H9 (cell line): ENCODE results near the gene RBM12. TPM values are rescaled to one million over a fixed set of nuclear protein-coding genes. Genes with fewer than 3 reads are reported as not detected.

Source experiments
- DNase-seq: peaks from one replicate; pipeline ENCODE4 v3.0.0-alpha.2; 2017
- H2AFZ ChIP-seq: one replicate; pipeline ENCODE4 v1.6.1; 2013; ENCODE audit warnings: mild to moderate bottlenecking, low read length, control low read depth, moderate library complexity
- H2AK5ac ChIP-seq: 2 replicates; pipeline ENCODE4 v1.6.1; 2013; ENCODE audit warnings: low read length, control low read depth, mixed read lengths; ENCODE audit not compliant: insufficient read length
- H2BK120ac ChIP-seq: one replicate; pipeline ENCODE4 v1.6.1; 2013; ENCODE audit warnings: low read depth, mild to moderate bottlenecking, low read length, control low read depth, inconsistent platforms; ENCODE audit not compliant: poor library complexity, severe bottlenecking
- H2BK12ac ChIP-seq: 2 replicates; pipeline ENCODE4 v1.6.1; 2013; ENCODE audit warnings: low read length, control low read depth, mixed read lengths, low read depth; ENCODE audit not compliant: insufficient read length
- H2BK15ac ChIP-seq: 2 replicates; pipeline ENCODE4 v1.6.1; 2013; ENCODE audit warnings: low read depth, low read length, control low read depth
- H2BK20ac ChIP-seq: one replicate; pipeline ENCODE4 v1.6.1; 2013; ENCODE audit warnings: low read depth, mild to moderate bottlenecking, low read length, control low read depth, inconsistent platforms; ENCODE audit not compliant: poor library complexity, severe bottlenecking
- H2BK5ac ChIP-seq: 2 replicates; pipeline ENCODE4 v1.6.1; 2013; ENCODE audit warnings: low read length, control low read depth, mixed read lengths; ENCODE audit not compliant: insufficient read length
- H3K14ac ChIP-seq: 2 replicates; pipeline ENCODE4 v1.6.1; 2013; ENCODE audit warnings: low read length, control low read depth; ENCODE audit not compliant: insufficient read depth
- H3K18ac ChIP-seq: 2 replicates; pipeline ENCODE4 v1.6.1; 2013; ENCODE audit warnings: low read depth, mild to moderate bottlenecking, mixed read lengths, low read length, control low read depth; ENCODE audit not compliant: insufficient read length
- H3K23ac ChIP-seq: 2 replicates; pipeline ENCODE4 v1.6.1; 2013; ENCODE audit warnings: low read length, control low read depth, mixed read lengths, low read depth; ENCODE audit not compliant: insufficient read length
- H3K23me2 ChIP-seq: 2 replicates; pipeline ENCODE4 v1.6.1; 2013; ENCODE audit warnings: low read depth, mild to moderate bottlenecking, mixed read lengths, low read length, control low read depth; ENCODE audit not compliant: insufficient read length, poor library complexity, severe bottlenecking
- H3K27ac ChIP-seq: 2 replicates; pipeline ENCODE4 v1.5.1; 2013; ENCODE audit warnings: low read length, control low read depth, mixed read lengths, low read depth; ENCODE audit not compliant: insufficient read length
- H3K27me3 ChIP-seq: 2 replicates; pipeline ENCODE4 v1.6.1; 2013; ENCODE audit warnings: low read length, control low read depth, inconsistent platforms; ENCODE audit not compliant: insufficient read depth
- H3K4ac ChIP-seq: 2 replicates; pipeline ENCODE4 v1.6.1; 2013; ENCODE audit warnings: low read depth, mild to moderate bottlenecking, control low read depth, inconsistent platforms, low read length, moderate library complexity
- H3K4me1 ChIP-seq: 2 replicates; pipeline ENCODE4 v1.6.1; 2013; ENCODE audit warnings: low read length, control low read depth, inconsistent platforms; ENCODE audit not compliant: insufficient read depth
- H3K4me2 ChIP-seq: 2 replicates; pipeline ENCODE4 v1.6.1; 2013; ENCODE audit warnings: low read length, control low read depth, mixed read lengths; ENCODE audit not compliant: insufficient read length, insufficient read depth
- H3K56ac ChIP-seq: 2 replicates; pipeline ENCODE4 v1.6.1; 2013; ENCODE audit warnings: low read depth, mild to moderate bottlenecking, mixed read lengths, low read length, control low read depth; ENCODE audit not compliant: insufficient read length
- H3K79me1 ChIP-seq: 2 replicates; pipeline ENCODE4 v1.6.1; 2013; ENCODE audit warnings: low read depth, mild to moderate bottlenecking, moderate library complexity, low read length, control low read depth, inconsistent platforms; ENCODE audit not compliant: insufficient read depth, poor library complexity, severe bottlenecking
- H3K79me2 ChIP-seq: 2 replicates; pipeline ENCODE4 v1.6.1; 2013; ENCODE audit warnings: low read length, control low read depth, inconsistent platforms; ENCODE audit not compliant: insufficient read depth
- H3K9ac ChIP-seq: 2 replicates; pipeline ENCODE4 v1.6.1; 2013; ENCODE audit warnings: low read length, control low read depth, mixed read lengths; ENCODE audit not compliant: insufficient read length; ENCODE audit errors: extremely low read depth
- H3K9me3 ChIP-seq: one replicate; pipeline ENCODE4 v1.6.1; 2013; ENCODE audit warnings: low read depth, low read length, inconsistent platforms; ENCODE audit not compliant: control insufficient read depth
- H3T11ph ChIP-seq: one replicate; pipeline ENCODE4 v1.6.1; 2013; ENCODE audit warnings: mild to moderate bottlenecking, low read length, control low read depth, inconsistent platforms
- H4K20me1 ChIP-seq: one replicate; pipeline ENCODE4 v1.6.1; 2013; ENCODE audit not compliant: control insufficient read depth, insufficient read length, insufficient read depth
- H4K5ac ChIP-seq: 2 replicates; pipeline ENCODE4 v1.6.1; 2013; ENCODE audit warnings: low read depth, mild to moderate bottlenecking, mixed read lengths, low read length, control low read depth; ENCODE audit not compliant: insufficient read length
- H4K8ac ChIP-seq: replicated peaks from 2 replicates; pipeline ENCODE4 v1.6.1; 2013; ENCODE audit warnings: low read length, control low read depth, mixed read lengths, low read depth; ENCODE audit not compliant: insufficient read length
- H4K91ac ChIP-seq: 2 replicates; pipeline ENCODE4 v1.6.1; 2013; ENCODE audit warnings: low read depth, mild to moderate bottlenecking, moderate library complexity, mixed read lengths, low read length, control low read depth; ENCODE audit not compliant: insufficient read length
- H3K27ac Mint-ChIP-seq, 3 experiments: 2 replicates in 2 of 3; 3 replicates in 1 of 3; pipeline ENCODE4 v1.8.0; 2020 to 2021; ENCODE audit warnings: mixed read lengths in 3 of 3, mild to moderate bottlenecking in 1 of 3, moderate library complexity in 1 of 3
- H3K27me3 Mint-ChIP-seq: 2 replicates; pipeline ENCODE4 v1.8.0; 2021; ENCODE audit warnings: low read depth, mild to moderate bottlenecking, moderate library complexity, mixed read lengths
- H3K36me3 Mint-ChIP-seq, 3 experiments: 2 replicates in 2 of 3; 3 replicates in 1 of 3; pipeline ENCODE4 v1.8.0; 2020 to 2021; ENCODE audit warnings: low read depth in 3 of 3, mixed read lengths in 3 of 3; ENCODE audit not compliant: insufficient read depth in 1 of 3
- H3K4me1 Mint-ChIP-seq, 2 experiments: 2 replicates each; pipeline ENCODE4 v1.8.0; 2020; ENCODE audit warnings: mixed read lengths in 2 of 2
- H3K4me3 Mint-ChIP-seq, 2 experiments: 2 replicates in 1 of 2; 3 replicates in 1 of 2; pipeline ENCODE4 v1.8.0; 2020 to 2021; ENCODE audit warnings: mild to moderate bottlenecking in 2 of 2, mixed read lengths in 2 of 2, moderate library complexity in 1 of 2
- H3K9me3 Mint-ChIP-seq, 2 experiments: 2 replicates in 1 of 2; 3 replicates in 1 of 2; pipeline ENCODE4 v1.8.0; 2020; ENCODE audit warnings: mild to moderate bottlenecking in 2 of 2, mixed read lengths in 2 of 2, moderate library complexity in 1 of 2
- CTCF ChIP-seq: fragments of 200-600 bp; sonication (generic); conservative IDR thresholded peaks from 3 replicates; pipeline ENCODE4 v1.8.0; 2021; ENCODE audit warnings: antibody characterized with exemption, mild to moderate bottlenecking
- total RNA-seq: library from RNA; stranded (reverse); gene quantifications from 2 replicates; pipeline ENCODE4 v1.2.1, GENCODE V29; 2021

RBM12 gene
- total RNA-seq, 1 experiment from 2014 or later: 260 TPM

GRCh38 chr20:35710039-35710438 lies 45.3 kb upstream of the RBM12 start:
- no peak overlapping the region for H2BK12ac ChIP-seq
- no peak for DNase-seq
- no peak overlapping the region for H3K27ac ChIP-seq
- TF ChIP-seq CTCF: no peak
- no peak overlapping the region for H2AK5ac ChIP-seq
- H3K56ac ChIP-seq: no peak overlapping the region
- no peaks in the 10 kb centered on the region for H3K27me3 Mint-ChIP-seq
- H3K14ac ChIP-seq: no peak overlapping the region
- no peaks in the 10 kb centered on the region for H3K27me3 ChIP-seq
- H4K8ac ChIP-seq: no peak overlapping the region
- no peak overlapping the region for H3K27ac Mint-ChIP-seq
- no peak overlapping the region for H3K4me3 Mint-ChIP-seq
- H3K23ac ChIP-seq: no peak overlapping the region
- no peak overlapping the region for H3K9ac ChIP-seq
- no peak overlapping the region for H4K91ac ChIP-seq
- H2BK120ac ChIP-seq: no peak overlapping the region
- H3K36me3 Mint-ChIP-seq: peaks cover 49 to 90% (median 89%) of the 10 kb centered on the region in 3 experiments
- no peak overlapping the region for H3K4me2 ChIP-seq
- H2BK5ac ChIP-seq: no peak overlapping the region
- no peak overlapping the region for H2AFZ ChIP-seq
- no peak overlapping the region for H2BK15ac ChIP-seq
- H3K4me1 ChIP-seq: no peaks in the 10 kb centered on the region
- peaks cover 3 to 7% of the 10 kb centered on the region in 2 experiments for H3K4me1 Mint-ChIP-seq
- no peak overlapping the region for H3K18ac ChIP-seq
- H2BK20ac ChIP-seq: no peak overlapping the region
- no peak overlapping the region for H3T11ph ChIP-seq
- H3K79me2 ChIP-seq: no peaks in the 10 kb centered on the region
- H3K79me1 ChIP-seq: peaks cover under 1% of the 10 kb centered on the region
- H4K5ac ChIP-seq: no peak overlapping the region
- H3K23me2 ChIP-seq: no peaks in the 10 kb centered on the region
- H3K9me3 ChIP-seq: no peaks in the 10 kb centered on the region
- H4K20me1 ChIP-seq: no peaks in the 10 kb centered on the region
- H3K9me3 Mint-ChIP-seq: no peaks in the 10 kb centered on the region
- no peak overlapping the region for H3K4ac ChIP-seq
